Activated naive CD4-positive, alpha-beta T cell treated with anti-CD3 and anti-CD28 coated beads, Interleukin-2, amount 50 U/mL, for 72 hours (primary cell): ENCODE measurements around the gene PTPRM. TPM values are rescaled to one million over a fixed set of nuclear protein-coding genes. Genes with fewer than 3 reads are reported as not detected.

Experiments
- ATAC-seq, 2 donors: fragments of 150-1000 bp; cut with Tn5 transposase; 2 replicates each; pipeline ENCODE4 v1.10.0; 2021; ENCODE audit warnings: mild to moderate bottlenecking in 2 of 2, moderate library complexity in 2 of 2
- DNase-seq, 2 donors: peaks; one replicate each; pipeline ENCODE4 v3.0.0; 2021 to 2022; ENCODE audit warnings: low spot score in 2 of 2
- H3K27ac Mint-ChIP-seq, 2 donors: one replicate each; pipeline ENCODE4 v1.8.0; 2022; ENCODE audit warnings: mild to moderate bottlenecking in 2 of 2, mixed read lengths in 2 of 2
- H3K36me3 Mint-ChIP-seq, 2 donors: one replicate each; pipeline ENCODE4 v1.8.0; 2022; ENCODE audit warnings: mixed read lengths in 2 of 2
- H3K9me3 Mint-ChIP-seq, 2 donors: one replicate each; pipeline ENCODE4 v1.8.0; 2022; ENCODE audit warnings: mixed read lengths in 2 of 2
- total RNA-seq, 2 donors: library from RNA; stranded (reverse); gene quantifications; one replicate each; pipeline ENCODE4 v1.2.3, GENCODE V29; 2022

The PTPRM gene
- total RNA-seq, 2 donors from 2014 or later: 1.7 to 2.8 TPM

DNA sequence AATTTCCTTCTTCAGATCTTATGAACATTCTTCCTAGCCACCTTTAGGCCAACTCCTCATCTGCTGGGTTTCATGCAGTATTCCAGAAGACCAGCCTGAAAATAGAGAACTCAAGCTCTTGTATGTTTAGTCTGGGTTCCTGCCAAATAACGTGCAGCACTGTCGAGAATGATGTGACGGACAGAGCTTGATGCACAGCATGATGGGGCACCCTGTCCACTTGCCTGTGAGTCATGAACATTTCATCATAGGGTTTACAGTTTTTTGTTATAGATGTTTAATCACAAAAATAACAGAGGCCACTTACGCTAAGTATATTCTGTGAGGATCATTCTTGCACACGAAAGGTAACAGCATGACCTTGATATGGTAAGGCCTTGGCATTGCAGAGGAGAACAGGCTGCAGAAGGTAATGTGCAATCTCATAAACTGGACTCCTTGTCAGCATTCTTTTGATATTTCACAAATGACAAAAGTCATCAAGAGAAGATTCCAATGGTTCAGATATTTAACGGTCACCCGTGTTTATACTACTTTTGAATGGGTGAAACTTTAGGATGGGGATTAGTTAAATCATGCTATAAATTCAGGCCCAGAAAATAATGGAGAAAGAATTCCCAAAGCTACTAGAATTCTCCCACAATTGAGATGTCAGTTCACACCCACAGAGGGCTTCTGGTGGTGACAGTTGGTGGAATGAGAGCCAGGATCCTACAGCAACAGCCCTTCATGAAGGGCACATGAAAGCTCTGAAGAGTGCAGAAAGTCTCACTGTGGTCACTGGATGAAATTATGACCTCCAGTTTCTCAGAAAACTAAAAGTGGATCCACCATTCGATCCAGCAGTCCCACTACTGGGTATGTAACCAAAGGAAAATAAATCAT is 646.0 kb downstream of the PTPRM start:
- Mint-ChIP-seq H3K27ac (no peak overlapping the region), H3K36me3 (no peaks in the 10 kb centered on the region), H3K9me3 (peaks cover 16 to 17% of the 10 kb centered on the region in 2 donors)
- ATAC-seq (no peak), DNase-seq (no peak)

DNA sequence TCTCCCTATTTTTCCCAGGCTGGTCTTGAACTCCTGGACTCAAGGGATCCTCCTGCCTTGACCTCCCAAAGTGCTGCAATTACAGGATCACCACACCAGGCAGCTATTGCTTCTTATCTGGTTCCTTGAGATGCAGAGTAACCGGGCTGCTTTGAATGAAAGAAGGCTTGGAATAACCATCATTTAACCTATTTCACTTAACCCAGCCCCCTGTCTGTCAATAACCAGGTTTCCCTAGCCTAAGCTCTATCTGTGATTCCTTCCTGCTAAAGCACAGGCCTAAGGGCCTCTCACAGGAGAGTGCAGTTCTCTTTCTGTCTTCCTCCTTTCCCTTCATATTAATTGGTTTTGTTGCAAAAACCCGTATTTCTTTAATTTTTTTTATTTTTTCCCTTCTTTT is 648.6 kb downstream of the PTPRM start:
- no peaks in the 10 kb centered on the region for H3K36me3 Mint-ChIP-seq
- ATAC-seq (no peak), DNase-seq (no peak)
- H3K9me3 Mint-ChIP-seq: peaks cover 4 to 16% of the 10 kb centered on the region in 2 donors
- H3K27ac Mint-ChIP-seq: no peak overlapping the region

DNA sequence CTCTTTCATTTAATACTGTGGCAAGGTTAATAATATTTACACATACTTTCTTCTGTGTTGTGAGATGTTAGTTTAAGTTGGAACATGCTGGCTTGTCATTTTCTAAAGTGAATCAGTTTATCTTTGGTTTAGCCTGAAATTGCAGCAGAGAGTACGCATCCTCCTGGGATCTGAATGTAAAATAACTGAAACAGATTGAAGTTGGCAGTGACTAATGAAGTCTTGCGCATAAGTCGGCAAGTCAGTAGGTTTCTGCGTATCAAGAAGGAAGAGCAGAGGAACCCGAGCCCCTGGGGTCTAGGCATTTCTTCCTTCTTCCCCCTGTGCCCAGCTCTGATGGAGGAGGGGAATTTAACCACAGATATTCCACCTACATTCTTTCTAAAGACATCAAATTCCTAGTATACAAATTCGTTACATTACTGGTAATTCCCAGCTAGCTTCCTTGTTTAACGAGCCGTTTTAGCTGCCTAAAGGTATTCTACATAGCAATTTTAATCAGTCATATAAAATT is 650.0 kb downstream of the PTPRM start:
- peaks cover 0 to 7% of the 10 kb centered on the region in 2 donors for H3K9me3 Mint-ChIP-seq

DNA sequence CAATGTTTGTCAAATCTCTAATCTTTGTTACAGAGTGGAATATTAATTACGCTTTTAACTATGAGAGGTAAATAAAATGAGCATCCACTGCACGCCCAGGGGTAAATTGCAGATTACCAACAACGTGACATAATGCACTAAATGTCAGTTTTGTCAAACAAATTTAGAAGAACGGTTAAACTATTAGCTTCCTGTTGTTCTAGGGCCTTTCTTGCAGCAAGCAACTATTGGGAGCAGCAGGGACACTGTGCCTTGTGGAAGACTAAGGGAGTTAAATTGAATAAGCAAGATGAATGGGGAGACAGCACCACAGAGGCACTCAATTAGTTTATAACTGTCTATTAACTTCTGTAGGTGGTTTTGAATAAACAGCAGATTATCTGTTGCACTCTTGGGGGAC is 651.1 kb downstream of the PTPRM start:
- no peaks in the 10 kb centered on the region for H3K36me3 Mint-ChIP-seq
- DNase-seq: no peak
- H3K9me3 Mint-ChIP-seq: peaks cover 0 to 7% of the 10 kb centered on the region in 2 donors
- ATAC-seq: no peak
- H3K27ac Mint-ChIP-seq: no peak overlapping the region

More for the DNA sequence above, 650.0 kb downstream of the PTPRM start:
- DNase-seq: no peak
- H3K36me3 Mint-ChIP-seq: no peaks in the 10 kb centered on the region
- H3K27ac Mint-ChIP-seq: no peak overlapping the region
- ATAC-seq: no peak

DNA sequence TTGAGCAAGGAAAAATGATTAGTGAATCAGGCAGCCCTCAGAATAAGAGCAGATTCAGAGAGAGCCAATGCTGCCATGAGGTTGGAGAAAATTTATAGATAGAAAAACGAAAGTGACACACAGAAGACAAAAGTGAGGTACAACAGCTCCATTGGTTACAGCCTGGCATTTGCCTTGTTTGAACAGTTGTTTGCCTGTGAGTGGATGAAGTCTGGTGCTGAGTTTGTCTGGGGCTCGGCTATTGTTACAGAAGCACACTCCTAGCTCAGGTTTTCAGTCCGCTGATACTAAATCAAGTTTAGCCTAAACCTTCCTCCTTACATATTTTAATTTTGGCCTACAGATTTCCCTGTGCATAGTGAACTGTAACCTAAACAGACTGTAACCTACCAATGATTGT is 654.3 kb downstream of the PTPRM start:
- Mint-ChIP-seq H3K9me3 (peaks cover 0 to 7% of the 10 kb centered on the region in 2 donors), H3K27ac (no peak overlapping the region), H3K36me3 (no peaks in the 10 kb centered on the region)
- no peak for ATAC-seq
- DNase-seq: no peak

DNA sequence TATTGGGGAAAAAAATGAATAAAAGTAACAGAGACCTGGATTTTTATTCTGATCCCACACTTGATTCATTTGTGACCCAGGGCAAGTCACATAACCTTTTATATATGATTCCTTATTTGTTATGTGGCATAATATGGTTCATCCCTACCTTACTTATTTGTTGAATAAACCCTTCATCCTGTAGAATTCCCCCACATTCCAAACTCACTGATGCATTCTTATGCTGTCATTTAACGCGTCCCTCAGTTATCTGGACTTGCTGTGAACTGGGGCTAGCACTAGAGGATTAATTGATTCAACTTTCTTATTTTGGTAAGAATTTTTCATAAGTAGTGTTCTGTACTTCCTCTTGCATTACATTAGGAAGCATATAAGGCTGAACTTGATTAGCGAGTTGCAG is 657.5 kb downstream of the PTPRM start:
- ATAC-seq: no peak
- no peak for DNase-seq
- Mint-ChIP-seq H3K9me3 (peaks cover 8 to 9% of the 10 kb centered on the region in 2 donors), H3K36me3 (no peaks in the 10 kb centered on the region), H3K27ac (no peak overlapping the region)

DNA sequence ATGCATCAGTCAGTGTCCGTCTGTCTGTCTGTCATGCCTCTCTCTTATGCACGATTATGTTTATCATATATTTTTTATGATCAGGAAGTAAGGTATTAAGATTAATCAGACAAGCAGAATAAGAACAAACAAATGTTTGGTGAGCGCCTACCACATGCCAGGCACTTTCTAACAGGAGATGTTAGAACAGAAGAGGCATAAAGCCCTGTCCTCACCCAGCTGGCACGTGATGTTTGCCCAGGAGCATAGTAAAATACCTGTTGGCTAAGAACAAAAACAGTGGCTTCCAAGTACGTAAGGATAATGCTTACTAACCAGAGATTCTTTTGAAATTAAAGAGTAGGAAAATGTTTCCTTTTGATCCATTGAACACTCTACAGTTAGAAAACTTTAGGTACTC is 661.9 kb downstream of the PTPRM start:
- DNase-seq: no peak
- Mint-ChIP-seq H3K36me3 (no peaks in the 10 kb centered on the region), H3K9me3 (peaks cover 8 to 11% of the 10 kb centered on the region in 2 donors), H3K27ac (no peak overlapping the region)
- no peak for ATAC-seq

DNA sequence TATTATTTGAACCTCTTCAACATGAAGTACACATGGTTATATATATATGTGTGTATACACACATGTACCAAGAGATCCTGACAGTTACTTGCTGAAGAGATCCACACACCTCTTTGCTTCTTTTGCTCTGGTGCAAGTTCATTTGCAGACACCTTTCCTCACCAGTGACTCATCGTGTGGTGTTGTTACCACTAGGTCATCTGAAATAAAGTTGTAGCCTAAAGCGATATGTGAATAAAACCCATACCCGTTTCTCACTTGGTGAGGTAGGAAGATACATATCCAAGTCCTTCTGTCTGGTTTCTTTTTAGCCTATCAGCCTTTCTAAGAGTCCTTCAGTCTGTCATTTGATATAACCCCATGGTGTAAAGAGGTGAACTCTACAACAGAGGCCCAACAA is 662.7 kb downstream of the PTPRM start:
- Mint-ChIP-seq H3K27ac (no peak overlapping the region), H3K36me3 (no peaks in the 10 kb centered on the region), H3K9me3 (peaks cover 8 to 11% of the 10 kb centered on the region in 2 donors)
- DNase-seq (no peak), ATAC-seq (no peak)

DNA sequence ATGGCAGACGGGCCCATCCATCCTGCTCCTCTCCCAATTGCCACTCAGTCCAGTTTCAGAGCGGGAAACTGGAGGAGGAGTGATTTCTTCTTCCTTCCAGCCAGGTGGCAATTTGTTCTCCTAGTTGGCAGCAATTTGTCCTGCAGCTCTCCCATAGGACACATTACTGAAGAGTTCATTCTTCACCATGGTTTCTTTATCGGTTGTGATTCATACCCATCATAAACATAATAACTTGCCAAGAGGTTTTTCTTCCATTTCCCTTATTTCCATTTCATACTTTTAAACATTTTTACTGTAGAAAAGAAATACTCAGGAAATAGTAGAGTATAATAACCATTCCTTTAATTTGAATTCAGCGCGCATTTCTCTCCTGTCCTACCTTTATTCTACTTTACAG is 664.2 kb downstream of the PTPRM start:
- Mint-ChIP-seq H3K36me3 (no peaks in the 10 kb centered on the region), H3K9me3 (peaks cover 8 to 11% of the 10 kb centered on the region in 2 donors), H3K27ac (no peak overlapping the region)
- ATAC-seq: no peak
- DNase-seq: no peak

DNA sequence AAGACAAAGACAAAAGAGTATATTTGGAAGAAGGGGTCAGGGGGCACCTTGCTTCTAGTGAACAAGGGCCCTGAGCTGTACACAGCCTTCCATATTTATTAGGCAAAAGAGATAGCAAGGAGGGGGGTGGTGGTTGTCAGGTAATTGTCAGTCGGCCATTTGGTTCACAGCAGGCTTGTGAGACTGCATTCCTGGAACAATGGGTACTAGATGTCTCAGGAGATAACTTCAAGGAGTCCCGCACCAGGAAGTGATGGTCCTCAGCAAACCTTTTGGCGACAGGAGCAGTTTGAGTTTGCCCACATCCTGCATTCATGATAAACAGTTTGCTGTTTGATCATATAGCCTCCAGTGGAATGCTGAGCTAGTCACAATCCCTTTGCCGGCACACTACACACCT is 665.7 kb downstream of the PTPRM start:
- no peaks in the 10 kb centered on the region for H3K36me3 Mint-ChIP-seq
- ATAC-seq (no peak), DNase-seq (no peak)
- H3K27ac Mint-ChIP-seq: no peak overlapping the region
- H3K9me3 Mint-ChIP-seq: peaks cover 8 to 15% of the 10 kb centered on the region in 2 donors

DNA sequence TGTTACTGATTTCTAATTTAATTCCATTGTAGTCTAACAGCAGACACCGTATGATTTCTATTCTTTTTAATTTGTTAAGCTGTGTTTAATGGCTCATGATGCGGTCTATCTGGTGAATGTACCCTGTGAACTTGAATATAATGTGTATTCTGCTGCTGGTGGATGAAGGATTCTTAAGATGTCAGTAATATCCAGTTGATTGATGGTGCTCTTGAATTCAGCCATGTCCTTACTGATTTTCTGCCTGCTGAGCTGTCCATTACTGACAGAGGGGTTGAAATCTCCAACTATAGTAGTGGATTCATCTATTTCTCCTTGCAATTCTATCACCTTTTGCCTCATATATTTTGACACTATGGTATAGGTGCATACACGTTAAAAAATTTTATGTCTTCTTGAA is 668.8 kb downstream of the PTPRM start:
- no peaks in the 10 kb centered on the region for H3K36me3 Mint-ChIP-seq
- no peak for DNase-seq
- H3K9me3 Mint-ChIP-seq: peaks cover 5 to 11% of the 10 kb centered on the region in 2 donors

DNA sequence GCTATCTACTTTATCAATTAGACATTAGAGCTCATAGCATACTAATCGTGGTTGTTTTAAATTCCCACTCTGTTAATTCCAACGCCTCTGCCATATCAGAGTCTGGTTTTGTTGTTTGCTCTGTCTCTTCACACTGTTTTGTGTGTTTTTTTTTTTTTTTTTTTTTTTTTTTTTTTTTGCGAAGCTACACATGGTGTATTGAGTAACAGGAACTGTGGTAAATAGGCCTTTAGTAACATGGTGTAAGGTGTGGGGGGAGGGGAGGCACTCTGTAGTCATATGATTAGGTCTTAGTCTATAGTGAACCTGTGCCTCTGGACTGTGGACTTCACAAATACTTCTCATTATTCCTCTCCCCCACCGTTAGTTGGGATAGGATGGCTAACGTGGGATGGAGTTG is 671.4 kb downstream of the PTPRM start:
- DNase-seq: no peak
- Mint-ChIP-seq H3K36me3 (no peaks in the 10 kb centered on the region), H3K27ac (no peak overlapping the region), H3K9me3 (peaks cover 5 to 8% of the 10 kb centered on the region in 2 donors)
- no peak for ATAC-seq

More for the DNA sequence above, 668.8 kb downstream of the PTPRM start:
- ATAC-seq: no peak
- no peak overlapping the region for H3K27ac Mint-ChIP-seq

DNA sequence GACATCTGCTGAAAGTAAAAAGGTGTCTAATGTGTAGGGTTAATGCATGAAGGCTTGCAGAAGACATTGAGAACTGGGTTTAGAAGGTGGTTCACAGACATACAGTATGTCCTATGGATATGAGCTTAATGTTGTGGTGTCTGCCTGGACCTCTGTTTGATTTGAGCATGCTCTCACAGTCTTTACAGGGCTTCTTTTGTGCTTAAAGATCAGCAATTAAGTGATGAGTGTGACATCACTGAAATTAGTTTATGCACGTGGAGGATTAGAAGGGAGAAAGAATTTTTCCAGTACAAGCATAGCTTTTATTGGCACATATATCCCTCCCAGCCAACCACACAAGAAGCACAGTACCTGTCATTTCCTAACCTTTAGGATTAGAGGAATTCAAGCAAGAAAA is 674.6 kb downstream of the PTPRM start:
- Mint-ChIP-seq H3K36me3 (no peaks in the 10 kb centered on the region), H3K27ac (no peak overlapping the region), H3K9me3 (peaks cover 3% of the 10 kb centered on the region in 2 donors)
- ATAC-seq: no peak
- no peak for DNase-seq

DNA sequence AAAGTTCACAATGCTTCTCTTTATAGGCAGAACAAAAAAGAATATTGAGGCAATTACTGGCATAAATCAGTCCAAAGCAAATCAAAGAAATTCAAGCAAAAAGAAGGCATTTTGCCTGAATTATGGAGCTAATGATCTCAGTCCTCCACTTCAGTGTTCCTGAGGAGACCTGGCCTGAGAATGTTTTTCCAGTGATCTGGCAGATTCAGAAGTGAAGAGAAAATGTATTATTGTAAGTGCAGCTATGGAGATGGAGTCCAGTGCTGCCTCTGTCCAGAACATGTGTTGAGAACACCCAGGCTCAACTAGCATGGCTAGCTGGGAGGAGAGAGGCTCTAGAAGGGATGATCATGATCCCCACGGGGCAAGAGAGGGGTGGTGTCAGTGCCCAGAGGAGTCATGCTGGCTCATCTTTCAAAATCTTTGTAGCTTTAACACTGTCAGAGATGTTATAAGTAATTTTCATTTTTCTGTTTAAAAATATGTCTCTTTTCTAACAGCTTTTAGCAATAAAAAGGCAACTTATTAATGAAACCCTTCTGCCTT is 675.1 kb downstream of the PTPRM start:
- Mint-ChIP-seq H3K27ac (no peak overlapping the region), H3K9me3 (no peaks in the 10 kb centered on the region), H3K36me3 (no peaks in the 10 kb centered on the region)
- ATAC-seq: no peak
- DNase-seq: no peak

DNA sequence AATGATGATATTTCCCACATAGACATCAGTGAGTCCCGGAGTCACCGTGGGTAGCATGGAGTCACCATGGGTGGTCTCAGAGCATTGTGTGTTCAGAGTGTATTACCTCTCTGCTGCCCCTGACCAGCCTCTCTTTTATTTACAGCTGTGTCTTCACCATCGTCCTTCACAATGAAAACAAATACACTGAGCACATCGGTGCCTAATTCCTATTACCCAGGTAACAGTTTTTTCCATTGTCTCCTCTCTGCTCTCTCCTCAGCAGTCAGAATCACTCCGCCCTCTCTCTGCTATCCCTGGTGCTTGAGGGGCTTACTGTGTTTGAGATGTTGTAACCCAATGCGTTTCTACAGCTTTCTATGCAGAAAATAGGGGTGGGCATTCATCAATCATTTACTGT is 680.6 kb downstream of the PTPRM start:
- ATAC-seq: no peak
- no peak for DNase-seq
- H3K36me3 Mint-ChIP-seq: no peaks in the 10 kb centered on the region
- H3K9me3 Mint-ChIP-seq: no peaks in the 10 kb centered on the region
- H3K27ac Mint-ChIP-seq: no peak overlapping the region

DNA sequence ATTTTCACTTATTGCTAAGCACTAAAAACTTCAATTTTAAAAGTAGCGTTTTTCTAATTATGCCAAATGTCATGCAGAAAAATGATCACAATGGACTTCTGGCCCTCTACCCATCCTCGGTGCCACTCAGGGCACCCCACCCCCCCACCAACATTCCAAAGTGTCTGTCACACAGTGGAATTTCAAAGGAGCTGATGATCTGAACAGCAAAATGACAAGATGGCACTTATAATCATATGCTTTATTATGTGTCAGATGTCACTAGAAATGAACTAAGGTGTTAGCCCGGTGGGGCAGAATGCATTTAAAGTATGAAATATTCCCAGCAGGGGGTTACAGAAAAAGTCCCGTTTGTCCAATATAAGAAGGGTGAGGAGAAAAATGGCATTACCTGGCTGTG is 681.5 kb downstream of the PTPRM start:
- no peaks in the 10 kb centered on the region for H3K9me3 Mint-ChIP-seq
- H3K27ac Mint-ChIP-seq: no peak overlapping the region
- no peaks in the 10 kb centered on the region for H3K36me3 Mint-ChIP-seq
- ATAC-seq (no peak), DNase-seq (no peak)

DNA sequence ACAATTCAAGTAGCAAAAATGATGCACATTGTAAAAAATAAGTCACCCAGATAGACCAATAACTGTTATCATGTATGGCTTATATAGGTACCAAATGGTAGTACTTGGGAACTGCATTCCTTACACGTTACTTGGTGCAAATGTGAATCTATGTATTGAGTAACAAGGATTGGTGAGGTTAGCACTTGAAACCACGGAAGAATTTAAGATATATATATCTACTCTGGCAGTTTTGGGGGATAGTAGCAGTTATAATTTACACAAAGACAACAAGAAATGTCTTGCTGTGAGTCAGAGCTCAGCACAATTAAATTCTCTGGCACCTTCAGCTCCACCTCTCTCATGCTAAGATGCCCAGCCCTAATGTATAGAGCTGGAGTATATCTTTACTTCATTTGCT is 682.7 kb downstream of the PTPRM start:
- H3K27ac Mint-ChIP-seq: no peak overlapping the region
- H3K9me3 Mint-ChIP-seq: no peaks in the 10 kb centered on the region
- DNase-seq (no peak), ATAC-seq (no peak)
- H3K36me3 Mint-ChIP-seq: no peaks in the 10 kb centered on the region

DNA sequence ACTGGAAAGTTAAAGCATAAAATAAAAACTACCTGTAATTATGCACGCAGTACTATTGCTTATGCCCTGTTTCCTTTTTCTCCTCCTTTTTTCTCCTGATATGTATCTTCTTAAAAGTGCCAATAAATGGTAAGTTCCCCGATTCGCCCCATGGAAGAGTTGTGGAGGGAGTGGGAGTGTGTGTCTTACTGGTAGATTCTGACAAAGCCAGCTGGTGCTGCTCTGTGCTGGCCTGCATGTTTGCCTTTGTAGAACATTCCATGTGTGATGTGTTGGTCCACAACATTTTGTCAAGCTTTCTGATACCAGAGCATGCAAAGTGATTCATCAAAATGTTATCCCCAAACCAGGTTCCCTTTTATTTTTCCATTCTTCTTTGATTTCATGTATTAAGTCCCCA is 685.3 kb downstream of the PTPRM start:
- Mint-ChIP-seq H3K36me3 (no peaks in the 10 kb centered on the region), H3K27ac (no peak overlapping the region), H3K9me3 (no peaks in the 10 kb centered on the region)
- ATAC-seq (no peak), DNase-seq (no peak)
